Measurements from ENCODE around the gene RAMP3.

Gene RAMP3

DNA sequence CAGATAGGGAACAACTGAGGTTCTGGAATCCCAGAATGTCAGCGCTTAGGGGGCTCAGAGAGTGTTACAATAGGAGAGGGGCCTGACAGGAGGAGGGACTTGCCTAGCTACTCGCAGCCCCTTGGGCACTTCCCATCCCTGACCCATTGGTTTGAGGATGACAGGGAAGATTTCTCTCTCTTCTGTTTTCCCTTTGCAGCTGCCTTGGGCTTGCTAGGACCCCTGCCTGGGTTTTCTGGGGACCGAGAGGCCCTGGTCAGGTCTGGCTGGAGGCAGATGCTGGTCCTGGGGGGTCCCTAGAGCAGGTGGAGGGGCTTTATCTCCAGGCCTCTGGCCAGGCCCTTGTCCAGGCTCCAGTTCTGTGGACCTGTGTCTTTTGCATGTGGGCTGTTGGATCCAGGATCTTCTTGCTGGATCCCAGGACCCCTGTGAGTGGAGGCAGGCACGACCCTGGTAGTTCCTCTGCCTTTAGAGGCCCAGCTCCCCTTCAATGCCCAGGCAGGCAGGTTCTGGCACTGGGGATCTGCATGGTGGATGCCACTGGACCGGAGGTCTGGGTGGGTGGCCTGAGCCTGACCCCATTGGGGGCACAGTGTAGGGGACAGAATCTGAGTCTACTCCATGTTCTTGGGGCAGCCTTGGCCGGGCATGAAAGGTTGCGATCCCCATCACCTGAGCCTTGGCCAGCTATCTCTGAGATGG is 26.9 kb downstream of the RAMP3 start:
- no peaks in the 10 kb centered on the region for H3K4me1 ChIP-seq (ENCODE audit: control insufficient read depth, insufficient read depth, low read length)
- H3K9me3 ChIP-seq (ENCODE audit: control insufficient read depth, insufficient read depth, low read length) = no peaks in the 10 kb centered on the region
- no peaks in the 10 kb centered on the region for H3K36me3 ChIP-seq (ENCODE audit: control insufficient read depth, insufficient read depth, low read length)

GRCh38 chr7:45185028-45185863 is 27.7 kb downstream of the RAMP3 start:
- no peaks in the 10 kb centered on the region for H3K4me1 ChIP-seq (ENCODE audit: control insufficient read depth, insufficient read depth, low read length)
- H3K36me3 ChIP-seq (ENCODE audit: control insufficient read depth, insufficient read depth, low read length) = no peaks in the 10 kb centered on the region
- no peaks in the 10 kb centered on the region for H3K27me3 ChIP-seq (ENCODE audit: control insufficient read depth, insufficient read depth, low read length)
- H3K9me3 ChIP-seq (ENCODE audit: control insufficient read depth, insufficient read depth, low read length) = no peaks in the 10 kb centered on the region
- no peak overlapping the region for H3K9ac ChIP-seq (ENCODE audit: low read depth, low read length)
- no peak overlapping the region for H3K4me3 ChIP-seq (ENCODE audit: low read depth, low read length)

More for the DNA sequence above, 26.9 kb downstream of the RAMP3 start:
- Histone ChIP-seq H3K27me3 (ENCODE audit: control insufficient read depth, insufficient read depth, low read length) (no peaks in the 10 kb centered on the region), H3K9ac (ENCODE audit: low read depth, low read length) (no peak overlapping the region), H3K4me3 (ENCODE audit: low read depth, low read length) (no peak overlapping the region)

DNA sequence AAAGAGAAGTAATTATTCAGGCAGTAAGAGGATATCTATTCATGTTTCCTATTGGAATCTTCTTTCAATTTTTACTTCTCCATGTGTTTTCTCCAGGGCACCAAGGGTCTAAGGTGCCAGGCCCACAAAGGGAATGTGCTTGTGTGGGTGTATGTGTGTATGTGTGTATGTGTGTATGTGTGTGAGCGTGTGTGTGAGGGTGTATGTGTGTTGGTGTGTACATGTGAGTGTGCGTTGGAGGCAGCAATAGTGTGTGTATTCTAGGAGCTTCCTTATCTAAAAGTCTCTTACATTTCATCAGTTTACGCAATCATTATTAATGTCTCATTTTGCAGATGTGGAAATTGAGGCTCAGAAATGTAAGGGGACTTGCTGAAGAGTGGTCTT is 28.3 kb downstream of the RAMP3 start:
- Histone ChIP-seq H3K4me3 (ENCODE audit: low read depth, low read length) (no peak overlapping the region), H3K27me3 (ENCODE audit: control insufficient read depth, insufficient read depth, low read length) (no peaks in the 10 kb centered on the region), H3K9me3 (ENCODE audit: control insufficient read depth, insufficient read depth, low read length) (no peaks in the 10 kb centered on the region), H3K9ac (ENCODE audit: low read depth, low read length) (no peak overlapping the region), H3K36me3 (ENCODE audit: control insufficient read depth, insufficient read depth, low read length) (no peaks in the 10 kb centered on the region), H3K4me1 (ENCODE audit: control insufficient read depth, insufficient read depth, low read length) (no peaks in the 10 kb centered on the region)

DNA sequence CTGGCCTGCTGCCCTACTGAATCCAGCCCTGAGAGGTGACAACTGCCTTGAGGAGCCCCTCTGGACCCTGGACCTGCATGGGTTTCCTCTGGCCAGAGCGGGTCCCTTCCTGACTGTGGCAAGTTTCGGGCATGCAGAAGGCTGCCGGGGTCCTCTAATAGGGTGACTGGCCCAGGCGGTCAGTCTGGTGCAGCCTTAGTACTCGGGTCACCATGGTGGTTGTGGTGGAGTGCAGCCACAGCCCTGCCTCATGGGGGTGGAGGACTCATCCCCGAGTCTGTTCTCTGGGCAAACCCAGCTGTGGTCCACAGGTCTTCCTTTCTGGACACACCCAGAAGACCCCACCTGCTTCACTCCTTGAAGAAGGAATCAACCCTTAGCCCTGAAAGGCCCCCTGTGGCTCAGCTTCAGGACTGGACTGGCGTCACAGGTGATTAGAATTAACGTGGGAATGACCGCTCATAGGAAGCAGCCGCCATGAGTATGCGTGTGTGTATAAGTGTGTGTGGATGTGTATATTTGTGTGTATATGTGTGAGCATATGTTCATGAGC is 28.7 kb downstream of the RAMP3 start:
- Histone ChIP-seq H3K4me3 (ENCODE audit: low read depth, low read length) (no peak overlapping the region), H3K9ac (ENCODE audit: low read depth, low read length) (no peak overlapping the region), H3K4me1 (ENCODE audit: control insufficient read depth, insufficient read depth, low read length) (no peaks in the 10 kb centered on the region), H3K9me3 (ENCODE audit: control insufficient read depth, insufficient read depth, low read length) (no peaks in the 10 kb centered on the region), H3K27me3 (ENCODE audit: control insufficient read depth, insufficient read depth, low read length) (no peaks in the 10 kb centered on the region), H3K36me3 (ENCODE audit: control insufficient read depth, insufficient read depth, low read length) (no peaks in the 10 kb centered on the region)

GRCh38 chr7:45187089-45187945 is 29.7 kb downstream of the RAMP3 start:
- Histone ChIP-seq H3K36me3 (ENCODE audit: control insufficient read depth, insufficient read depth, low read length) (no peaks in the 10 kb centered on the region), H3K9me3 (ENCODE audit: control insufficient read depth, insufficient read depth, low read length) (no peaks in the 10 kb centered on the region), H3K27me3 (ENCODE audit: control insufficient read depth, insufficient read depth, low read length) (no peaks in the 10 kb centered on the region), H3K4me3 (ENCODE audit: low read depth, low read length) (no peak overlapping the region), H3K9ac (ENCODE audit: low read depth, low read length) (no peak overlapping the region), H3K4me1 (ENCODE audit: control insufficient read depth, insufficient read depth, low read length) (no peaks in the 10 kb centered on the region)

DNA sequence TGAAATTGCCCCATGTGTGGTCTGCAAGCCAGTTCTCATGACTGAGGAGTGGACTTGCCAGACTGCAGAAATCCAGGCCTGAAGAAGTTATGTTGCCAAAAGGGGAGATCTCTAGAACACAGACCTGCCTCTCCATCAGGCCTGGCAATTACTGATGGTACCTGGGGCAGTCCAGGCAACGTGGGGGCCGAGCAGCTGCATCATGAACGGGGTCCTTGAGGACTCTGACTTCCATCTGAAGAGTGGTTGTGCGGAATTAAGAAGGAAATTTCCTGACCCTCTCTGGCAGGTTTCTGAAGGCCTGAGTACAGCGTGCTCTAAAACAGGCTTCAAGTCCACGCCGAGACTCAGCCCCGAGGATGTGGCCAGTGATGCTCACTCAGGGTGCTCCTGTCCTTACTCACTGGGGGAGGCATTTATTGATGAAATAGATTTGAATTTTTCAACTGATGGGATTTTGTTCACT is 30.4 kb downstream of the RAMP3 start:
- no peaks in the 10 kb centered on the region for H3K36me3 ChIP-seq (ENCODE audit: control insufficient read depth, insufficient read depth, low read length)
- H3K9me3 ChIP-seq (ENCODE audit: control insufficient read depth, insufficient read depth, low read length) = no peaks in the 10 kb centered on the region
- H3K27me3 ChIP-seq (ENCODE audit: control insufficient read depth, insufficient read depth, low read length) = no peaks in the 10 kb centered on the region
- no peak overlapping the region for H3K9ac ChIP-seq (ENCODE audit: low read depth, low read length)
- H3K4me1 ChIP-seq (ENCODE audit: control insufficient read depth, insufficient read depth, low read length) = no peaks in the 10 kb centered on the region
- no peak overlapping the region for H3K4me3 ChIP-seq (ENCODE audit: low read depth, low read length)

GRCh38 chr7:45188736-45189135 is 31.1 kb downstream of the RAMP3 start:
- H3K36me3 ChIP-seq (ENCODE audit: control insufficient read depth, insufficient read depth, low read length) = no peaks in the 10 kb centered on the region
- H3K27me3 ChIP-seq (ENCODE audit: control insufficient read depth, insufficient read depth, low read length) = no peaks in the 10 kb centered on the region
- no peaks in the 10 kb centered on the region for H3K4me1 ChIP-seq (ENCODE audit: control insufficient read depth, insufficient read depth, low read length)
- H3K9ac ChIP-seq (ENCODE audit: low read depth, low read length) = no peak overlapping the region
- no peaks in the 10 kb centered on the region for H3K9me3 ChIP-seq (ENCODE audit: control insufficient read depth, insufficient read depth, low read length)
- H3K4me3 ChIP-seq (ENCODE audit: low read depth, low read length) = no peak overlapping the region

- Histone ChIP-seq H3K9ac (ENCODE audit: low read depth, low read length) (no peak overlapping the region), H3K36me3 (ENCODE audit: control insufficient read depth, insufficient read depth, low read length) (no peaks in the 10 kb centered on the region), H3K9me3 (ENCODE audit: control insufficient read depth, insufficient read depth, low read length) (no peaks in the 10 kb centered on the region), H3K27me3 (ENCODE audit: control insufficient read depth, insufficient read depth, low read length) (no peaks in the 10 kb centered on the region), H3K4me1 (ENCODE audit: control insufficient read depth, insufficient read depth, low read length) (no peaks in the 10 kb centered on the region), H3K4me3 (ENCODE audit: low read depth, low read length) (no peak overlapping the region)
These were observed 31.8 kb downstream of the RAMP3 start for GRCh38 chr7:45189151-45189970.

DNA sequence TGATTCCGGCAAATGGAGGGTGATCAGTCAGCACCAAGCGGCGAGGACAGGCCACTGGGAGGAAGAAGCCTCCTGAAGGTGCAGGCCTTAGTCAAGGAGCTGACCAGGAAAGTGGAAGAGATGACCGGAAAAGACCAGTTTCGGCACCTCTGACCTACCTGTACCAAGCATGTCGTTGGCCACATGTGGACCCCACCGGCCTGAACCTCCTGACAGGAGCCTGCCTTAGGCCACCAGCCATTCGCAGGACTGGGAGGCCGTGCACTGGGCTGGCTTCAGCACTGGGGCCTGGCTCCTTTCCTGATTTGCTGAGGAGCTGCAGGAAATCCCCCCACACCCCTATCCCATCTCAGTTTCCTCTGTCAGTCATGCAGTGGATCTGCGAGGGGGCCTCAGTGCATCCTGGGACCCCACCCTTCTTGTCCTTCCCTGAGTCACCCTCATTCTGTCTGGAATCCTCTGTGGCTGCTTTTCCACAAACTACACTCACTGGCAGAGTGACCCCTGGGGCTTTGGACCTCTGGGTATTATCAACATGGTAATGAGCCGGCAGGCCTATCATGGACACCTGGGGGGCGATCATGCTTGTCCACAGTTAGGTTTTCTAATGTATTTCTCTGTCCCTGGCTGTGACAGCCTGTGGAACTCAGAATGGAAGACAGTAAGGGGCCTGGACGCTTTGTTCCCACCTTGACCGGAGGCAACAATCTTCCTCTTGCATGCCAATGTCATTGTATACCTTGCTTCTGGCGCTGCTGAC is 33.0 kb downstream of the RAMP3 start:
- Histone ChIP-seq H3K9ac (ENCODE audit: low read depth, low read length) (no peak overlapping the region), H3K4me3 (ENCODE audit: low read depth, low read length) (no peak overlapping the region), H3K36me3 (ENCODE audit: control insufficient read depth, insufficient read depth, low read length) (no peaks in the 10 kb centered on the region), H3K9me3 (ENCODE audit: control insufficient read depth, insufficient read depth, low read length) (no peaks in the 10 kb centered on the region), H3K27me3 (ENCODE audit: control insufficient read depth, insufficient read depth, low read length) (no peaks in the 10 kb centered on the region), H3K4me1 (ENCODE audit: control insufficient read depth, insufficient read depth, low read length) (no peaks in the 10 kb centered on the region)

GRCh38 chr7:45191396-45191795 is 33.8 kb downstream of the RAMP3 start:
- Histone ChIP-seq H3K36me3 (ENCODE audit: control insufficient read depth, insufficient read depth, low read length) (no peaks in the 10 kb centered on the region), H3K4me3 (ENCODE audit: low read depth, low read length) (no peak overlapping the region), H3K4me1 (ENCODE audit: control insufficient read depth, insufficient read depth, low read length) (no peaks in the 10 kb centered on the region), H3K9me3 (ENCODE audit: control insufficient read depth, insufficient read depth, low read length) (no peaks in the 10 kb centered on the region), H3K9ac (ENCODE audit: low read depth, low read length) (no peak overlapping the region), H3K27me3 (ENCODE audit: control insufficient read depth, insufficient read depth, low read length) (no peaks in the 10 kb centered on the region)

All from iPS-15b (cell line).